Measurements from ENCODE around the gene GLIS2. TPM values are rescaled to one million over a fixed set of nuclear protein-coding genes. Genes with fewer than 3 reads are reported as not detected.

GLIS2 gene
- total and polyA plus RNA-seq, 2 of the 4 experiments (the other 2 are of a cell fraction) = 0.36 to 8.4 TPM

DNA sequence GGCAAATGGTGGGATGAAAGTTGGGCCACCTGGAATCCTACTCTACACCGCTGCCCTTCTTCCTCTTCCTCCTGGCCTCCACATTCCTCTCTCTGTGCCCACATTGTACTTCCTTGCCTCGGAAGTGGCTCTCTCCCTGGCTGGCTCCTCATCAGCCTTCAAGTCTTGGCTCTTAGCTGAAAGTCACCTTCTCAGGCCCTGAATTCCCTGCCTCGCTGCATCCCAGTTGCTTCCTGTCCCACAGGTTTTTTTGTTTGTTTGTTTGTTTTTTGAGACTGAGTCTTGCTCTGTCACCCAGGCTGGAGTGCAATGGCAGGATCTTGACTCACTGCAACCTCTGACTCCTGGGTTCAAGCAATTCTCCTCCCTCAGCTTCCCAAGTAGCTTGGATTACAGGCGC is 37.8 kb downstream of the GLIS2 start:
- Histone ChIP-seq H3K9ac (ENCODE audit: low read depth, low read length) (no peak overlapping the region), H4K5ac (ENCODE audit: low read depth, low read length) (no peak overlapping the region), H2AK5ac (ENCODE audit: low read depth, low read length) (no peak overlapping the region), H2AK9ac (replicated peaks; ENCODE audit: low read depth, low read length, poor library complexity) (no peak overlapping the region), H3K4me3 (ENCODE audit: insufficient read depth, low read depth, low read length) (no peak overlapping the region), H3K27ac (ENCODE audit: insufficient read depth, low read length) (no peak overlapping the region), H3K9me1 (ENCODE audit: insufficient read depth, low read length) (0 out of 2 replicates have a peak, but pooled peaks cover 8% of the 10 kb centered on the region), H2AFZ (replicated peaks; ENCODE audit: low read length, poor library complexity) (peak overlapping the region; percentile 40), H3K14ac (replicated peaks; ENCODE audit: low read depth, low read length) (no peak overlapping the region), H2BK120ac (ENCODE audit: low read depth, low read length) (no peak overlapping the region), H3K79me1 (ENCODE audit: low read depth in 1 of 2, low read length in 2 of 2) (peaks cover 7 to 19% of the 10 kb centered on the region in 2 experiments; a peak in 3 of 4 replicates), H3K9me3 (ENCODE audit: control insufficient read depth, insufficient read depth, low read length) (no peaks in the 10 kb centered on the region), H4K8ac (ENCODE audit: low read depth in 2 of 2, low read length in 2 of 2) (no peak overlapping the region), H4K91ac (ENCODE audit: insufficient read depth, low read depth, low read length) (no peak overlapping the region), H3K18ac (ENCODE audit: low read depth, low read length) (no peak overlapping the region), H2BK20ac (ENCODE audit: low read depth, low read length) (no peak overlapping the region), H3K36me3 (ENCODE audit: control insufficient read depth, insufficient read depth, low read length) (no peaks in the 10 kb centered on the region; the same call in 1 of the 2 replicates), H2BK5ac (ENCODE audit: low read depth, low read length, poor library complexity, severe bottlenecking) (no peak overlapping the region), H3K23ac (ENCODE audit: low read depth, low read length) (no peak overlapping the region), H3K4me1 (ENCODE audit: control insufficient read depth, insufficient read depth, low read length) (peaks cover 5% of the 10 kb centered on the region), H3K27me3 (ENCODE audit: control insufficient read depth, insufficient read depth, low read length) (no peaks in the 10 kb centered on the region), H3K56ac (ENCODE audit: extremely low read depth, insufficient read depth, low read length) (no peak overlapping the region), H4K20me1 (ENCODE audit: insufficient read depth, low read length) (peaks cover 9% of the 10 kb centered on the region; the same call in 1 of the 2 replicates), H3K4me2 (ENCODE audit: low read depth, low read length) (no peak overlapping the region), H3K4ac (ENCODE audit: low read depth, low read length) (0 out of 2 replicates have a peak overlapping the region, but pooled peaks have one; percentile 0), H2BK15ac (ENCODE audit: low read depth, low read length) (no peak overlapping the region; the same call in 2 of the 3 replicates)
- WGBS, 2 experiments (ENCODE audit: extremely low coverage in 2 of 2, insufficient read length in 1 of 2) = 100% methylated on average over 2 of the region's 4 CpGs; no CpG with 5 or more reads in 1 of the 2 experiments
- no peak for ATAC-seq (ENCODE audit: low read depth)
- in situ Hi-C loops (cut with MboI; ENCODE audit: low sequenced_read_pairs) (no loop called here), dilution Hi-C loops (cut with HindIII; ENCODE audit: low sequenced_read_pairs, unreplicated experiment) (no loop called here), intact Hi-C loops (cut with micrococcal nuclease) (no loop called here)
- DNase-seq = no peak
- BruUV-seq (replicated peaks) = no TSS peak
- ChIA-PET POLR2A (ENCODE audit: unreplicated experiment) (no interaction called here), CTCF (interaction anchor here (1.6 to 2.6 kb wide), 2 partner anchors 49 to 50 kb away, joined by 3 to 12 read pairs; no protein-coding TSS in a partner anchor)
- TF ChIP-seq SMC3 (IDR thresholded peaks at IDR 0.05; ENCODE audit: low read depth, low read length) (no peak), CHD1 (IDR thresholded peaks at IDR 0.05; ENCODE audit: low read depth, low read length) (no peak), FOS (IDR thresholded peaks at IDR 0.05; ENCODE audit: low read depth, low read length) (no peak), MAFK (IDR thresholded peaks at IDR 0.05; ENCODE audit: low read depth, low read length) (no peak), MAZ (IDR thresholded peaks at IDR 0.05; ENCODE audit: borderline replicate concordance, low read depth, low read length) (no peak), POLR2A (IDR thresholded peaks at IDR 0.05; ENCODE audit: low read depth, low read length) (no peak), CEBPB (IDR thresholded peaks at IDR 0.05; ENCODE audit: low read depth, low read length) (no peak)

Data from IMR-90 (cell line).